ENCODE data around the gene SLC10A4. TPM values are rescaled to one million over a fixed set of nuclear protein-coding genes. Genes with fewer than 3 reads are reported as not detected.
A peak's percentile ranks its signal among the peaks of the same experiment; 100 is the strongest.

The SLC10A4 gene
- total RNA-seq, 2 experiments from 2014 or later = not detected

DNA sequence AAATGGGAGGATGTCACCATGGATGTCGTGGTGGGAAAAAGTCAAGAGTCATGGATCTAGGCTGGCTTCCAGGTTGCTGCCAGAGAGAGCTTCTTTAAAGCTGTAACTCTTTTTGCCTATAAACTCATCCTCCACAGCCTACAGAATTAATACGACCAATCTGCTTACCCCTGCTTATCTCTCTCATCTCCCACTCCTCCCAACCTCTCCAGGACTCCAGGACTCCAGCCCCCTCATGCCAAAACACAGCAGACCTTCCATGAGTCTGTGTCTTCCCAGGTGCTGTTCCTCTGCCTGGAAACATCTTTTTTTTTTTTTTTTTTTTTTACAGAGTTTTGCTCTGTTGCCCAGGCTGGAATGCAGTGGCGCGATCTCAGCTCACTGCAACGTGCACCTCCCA, 15.3 kb upstream of the SLC10A4 start:
- Mint-ChIP-seq H3K27ac (no peak overlapping the region), H3K4me3 (no peak overlapping the region), H3K4me1 (no peaks in the 10 kb centered on the region), H3K9me3 (no peaks in the 10 kb centered on the region), H3K36me3 (ENCODE audit: low read depth) (no peaks in the 10 kb centered on the region), H3K27me3 (peaks cover 11% of the 10 kb centered on the region)
- DNase-seq = no peak
- POLR2A ChIA-PET = no interaction called here
- CTCF ChIA-PET = interaction anchor here (1.7 kb wide), 1 partner anchor 12 kb away, joined by 8 read pairs; no protein-coding TSS in a partner anchor

GRCh38 chr4:48470137-48470536, 13.0 kb upstream of the SLC10A4 start:
- Mint-ChIP-seq H3K9me3 (no peaks in the 10 kb centered on the region), H3K36me3 (ENCODE audit: low read depth) (no peaks in the 10 kb centered on the region), H3K4me3 (no peak overlapping the region), H3K27ac (no peak overlapping the region), H3K4me1 (no peaks in the 10 kb centered on the region), H3K27me3 (peaks cover 11% of the 10 kb centered on the region)
- POLR2A ChIA-PET = no interaction called here
- DNase-seq = no peak
- CTCF ChIA-PET = interaction anchor here (1.8 kb wide), 1 partner anchor 15 kb away, joined by 4 read pairs; no protein-coding TSS in a partner anchor

DNA sequence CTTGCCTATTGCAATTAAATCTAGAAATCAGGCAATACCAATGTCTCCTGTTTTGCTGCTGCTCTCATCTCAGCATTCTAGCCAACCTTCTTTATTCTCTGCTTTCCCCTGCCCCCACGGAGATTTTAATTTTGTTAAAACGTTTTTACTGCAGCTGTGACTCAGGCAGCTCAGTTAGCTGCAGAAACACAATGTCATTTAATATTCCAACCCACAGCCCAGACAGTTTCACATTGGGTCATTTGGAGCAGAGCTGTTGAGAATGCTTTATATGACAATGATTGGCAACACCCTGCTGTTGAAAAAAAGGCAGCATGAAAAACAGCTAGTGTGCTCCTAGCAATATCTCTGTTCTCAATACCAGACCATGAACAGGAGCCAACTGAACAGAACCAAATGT, 12.6 kb upstream of the SLC10A4 start:
- no peaks in the 10 kb centered on the region for H3K9me3 Mint-ChIP-seq
- ChIA-PET CTCF (interaction anchor here (1.8 kb wide), 1 partner anchor 14 kb away, joined by 4 read pairs; no protein-coding TSS in a partner anchor), POLR2A (no interaction called here)
- H3K4me3 Mint-ChIP-seq = no peak overlapping the region
- H3K36me3 Mint-ChIP-seq (ENCODE audit: low read depth) = no peaks in the 10 kb centered on the region
- H3K4me1 Mint-ChIP-seq = no peaks in the 10 kb centered on the region
- no peak for DNase-seq
- no peak overlapping the region for H3K27ac Mint-ChIP-seq
- H3K27me3 Mint-ChIP-seq = peaks cover 13% of the 10 kb centered on the region

DNA sequence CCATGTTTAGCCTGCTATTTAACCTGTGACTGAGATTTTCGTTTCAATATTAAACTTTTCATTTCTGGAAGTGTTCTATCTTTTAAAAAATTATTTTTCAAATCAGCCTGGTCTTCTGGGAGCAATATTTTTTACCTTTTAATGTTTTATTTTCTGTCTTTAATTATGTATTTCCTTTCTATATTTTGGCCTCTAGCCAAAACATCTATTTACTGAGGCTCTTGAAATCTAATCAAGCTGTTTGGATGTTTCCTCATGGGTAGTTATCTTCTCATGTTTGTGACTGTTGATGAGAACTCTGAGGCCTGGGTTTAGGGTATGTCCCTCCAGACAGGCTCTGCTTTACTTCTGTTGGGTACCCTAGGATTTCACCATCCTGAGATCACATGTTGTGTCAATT, 10.3 kb upstream of the SLC10A4 start:
- ChIA-PET POLR2A (no interaction called here), CTCF (no interaction called here)
- H3K36me3 Mint-ChIP-seq (ENCODE audit: low read depth) = no peaks in the 10 kb centered on the region

DNA sequence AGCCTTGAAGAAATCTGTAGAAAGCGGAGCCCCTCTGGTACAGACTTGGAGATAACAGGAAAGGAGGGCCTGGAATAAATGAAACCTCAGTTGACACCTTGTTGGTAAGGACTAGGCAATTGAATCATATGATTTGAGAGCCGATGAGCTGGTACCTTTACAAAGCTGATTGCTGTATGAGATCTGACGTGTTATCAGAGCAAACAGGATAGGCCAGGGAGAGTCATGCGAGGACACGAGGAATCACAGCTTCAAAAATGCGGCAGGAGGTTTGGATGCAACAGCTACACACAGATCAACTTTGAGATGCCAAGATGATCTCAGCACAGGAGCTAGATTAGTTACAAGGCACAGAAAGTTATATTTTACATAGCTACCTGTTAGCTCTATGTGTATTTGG, 7.4 kb upstream of the SLC10A4 start:
- no peak for DNase-seq
- ChIA-PET CTCF (interaction anchor here (0.6 to 1.8 kb wide), 3 partner anchors 9 to 469 kb away, joined by 3 to 5 read pairs (median 5); no protein-coding TSS in a partner anchor), POLR2A (no interaction called here)
- Mint-ChIP-seq H3K27me3 (peaks cover 8% of the 10 kb centered on the region), H3K27ac (no peak overlapping the region), H3K4me1 (no peaks in the 10 kb centered on the region), H3K9me3 (no peaks in the 10 kb centered on the region), H3K36me3 (ENCODE audit: low read depth) (no peaks in the 10 kb centered on the region), H3K4me3 (no peak overlapping the region)

More for the DNA sequence above, 10.3 kb upstream of the SLC10A4 start:
- Mint-ChIP-seq H3K9me3 (no peaks in the 10 kb centered on the region), H3K27ac (no peak overlapping the region), H3K4me1 (no peaks in the 10 kb centered on the region), H3K27me3 (peaks cover 13% of the 10 kb centered on the region), H3K4me3 (no peak overlapping the region)
- no peak for DNase-seq

GRCh38 chr4:48478273-48478672, 4.9 kb upstream of the SLC10A4 start:
- ChIA-PET POLR2A (no interaction called here), CTCF (no interaction called here)
- Mint-ChIP-seq H3K36me3 (ENCODE audit: low read depth) (no peaks in the 10 kb centered on the region), H3K9me3 (no peaks in the 10 kb centered on the region), H3K4me3 (no peak overlapping the region), H3K4me1 (peaks cover 3% of the 10 kb centered on the region), H3K27ac (no peak overlapping the region), H3K27me3 (peaks cover 31% of the 10 kb centered on the region)
- no peak for DNase-seq

DNA sequence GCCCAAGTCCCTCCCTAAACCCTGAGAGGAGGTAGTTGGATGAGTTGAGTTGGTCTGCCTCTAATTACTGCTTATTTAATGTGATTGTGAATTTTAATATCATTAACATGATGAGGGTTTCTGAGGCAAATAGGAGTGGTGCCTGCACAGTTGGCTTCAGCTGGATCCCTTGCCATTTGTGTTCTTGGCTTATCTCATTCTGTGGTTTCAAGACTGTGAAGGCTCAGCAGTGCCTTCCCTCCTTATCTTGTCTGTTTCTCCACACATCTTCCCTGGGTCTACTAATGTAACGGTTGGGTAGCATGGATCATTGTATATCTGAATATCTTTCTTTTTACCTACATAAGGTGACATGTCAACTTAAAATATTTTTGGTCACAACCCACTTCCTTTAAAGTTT, 1.6 kb upstream of the SLC10A4 start:
- H3K27ac Mint-ChIP-seq = no peak overlapping the region
- H3K27me3 Mint-ChIP-seq = peaks cover 52% of the 10 kb centered on the region
- ChIA-PET CTCF (no interaction called here), POLR2A (no interaction called here)
- H3K36me3 Mint-ChIP-seq (ENCODE audit: low read depth) = no peaks in the 10 kb centered on the region
- peaks cover 11% of the 10 kb centered on the region for H3K4me1 Mint-ChIP-seq
- no peak overlapping the region for H3K4me3 Mint-ChIP-seq
- no peaks in the 10 kb centered on the region for H3K9me3 Mint-ChIP-seq
- no peak for DNase-seq

DNA sequence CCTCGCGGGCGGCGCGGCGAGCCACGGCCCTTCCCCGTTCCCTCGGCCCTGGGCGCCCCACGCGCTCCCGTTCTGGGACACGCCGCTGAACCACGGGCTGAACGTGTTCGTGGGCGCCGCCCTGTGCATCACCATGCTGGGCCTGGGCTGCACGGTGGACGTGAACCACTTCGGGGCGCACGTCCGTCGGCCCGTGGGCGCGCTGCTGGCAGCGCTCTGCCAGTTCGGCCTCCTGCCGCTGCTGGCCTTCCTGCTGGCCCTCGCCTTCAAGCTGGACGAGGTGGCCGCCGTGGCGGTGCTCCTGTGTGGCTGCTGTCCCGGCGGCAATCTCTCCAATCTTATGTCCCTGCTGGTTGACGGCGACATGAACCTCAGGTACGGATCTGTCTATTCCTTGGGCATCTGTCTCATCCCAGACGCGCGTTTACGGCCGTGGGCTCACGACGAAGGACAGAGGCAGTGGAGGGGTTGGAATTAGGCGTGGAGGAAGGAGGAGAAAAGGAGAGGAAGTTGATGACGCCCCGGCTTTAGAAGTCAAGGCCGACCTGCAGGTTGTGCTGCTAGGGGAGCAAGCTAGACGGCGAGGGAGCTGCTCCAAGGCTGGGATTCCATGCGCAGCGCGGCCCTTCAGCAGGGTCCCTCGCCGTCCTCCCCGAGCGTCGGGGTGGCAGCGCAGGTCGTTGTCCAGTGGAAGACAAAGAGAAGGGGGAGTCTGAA, 792 bp downstream of the SLC10A4 start:
- ChIA-PET CTCF (interaction anchor here (0.8 to 2.0 kb wide), 4 partner anchors 12 to 126 kb away, joined by 3 to 5 read pairs (median 4); no protein-coding TSS in a partner anchor), POLR2A (no interaction called here)
- H3K4me3 Mint-ChIP-seq = peak overlapping the region; percentile 31
- H3K9me3 Mint-ChIP-seq = no peaks in the 10 kb centered on the region
- H3K4me1 Mint-ChIP-seq = peaks cover 11% of the 10 kb centered on the region
- no peak overlapping the region for H3K27ac Mint-ChIP-seq
- no peaks in the 10 kb centered on the region for H3K36me3 Mint-ChIP-seq (ENCODE audit: low read depth)
- peaks cover 71% of the 10 kb centered on the region for H3K27me3 Mint-ChIP-seq
- no peak for DNase-seq

GRCh38 chr4:48484494-48485168, 1.5 kb downstream of the SLC10A4 start:
- no peak for DNase-seq
- Mint-ChIP-seq H3K9me3 (no peaks in the 10 kb centered on the region), H3K36me3 (ENCODE audit: low read depth) (no peaks in the 10 kb centered on the region), H3K27ac (no peak overlapping the region), H3K4me1 (peaks cover 12% of the 10 kb centered on the region), H3K27me3 (peaks cover 76% of the 10 kb centered on the region), H3K4me3 (peak overlapping the region; percentile 31)
- CTCF ChIA-PET = interaction anchor here (0.6 to 2.0 kb wide), 5 partner anchors 13 to 127 kb away, joined by 3 to 7 read pairs (median 4); no protein-coding TSS in a partner anchor
- POLR2A ChIA-PET = no interaction called here

DNA sequence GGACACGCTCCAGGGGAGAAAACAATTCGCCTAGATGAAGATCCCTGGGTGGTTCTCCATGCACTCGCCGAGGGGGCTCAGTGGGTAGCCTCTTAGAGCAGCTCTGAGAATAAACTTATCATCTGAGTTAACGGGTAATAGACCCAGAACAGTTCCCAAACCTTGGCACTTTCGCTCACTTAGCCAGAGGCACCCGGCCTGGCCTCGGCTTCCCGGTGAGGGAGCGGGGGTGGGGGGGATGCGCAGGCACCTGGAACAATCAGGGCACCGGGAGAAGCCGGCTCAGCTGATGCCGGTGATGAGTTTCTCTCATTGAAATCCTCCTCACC, 6.5 kb downstream of the SLC10A4 start:
- Mint-ChIP-seq H3K27me3 (peaks cover 62% of the 10 kb centered on the region), H3K4me1 (peaks cover 1% of the 10 kb centered on the region), H3K27ac (no peak overlapping the region), H3K9me3 (no peaks in the 10 kb centered on the region), H3K4me3 (no peak overlapping the region), H3K36me3 (ENCODE audit: low read depth) (no peaks in the 10 kb centered on the region)
- CTCF ChIA-PET = no interaction called here
- DNase-seq = no peak
- POLR2A ChIA-PET = no interaction called here

DNA sequence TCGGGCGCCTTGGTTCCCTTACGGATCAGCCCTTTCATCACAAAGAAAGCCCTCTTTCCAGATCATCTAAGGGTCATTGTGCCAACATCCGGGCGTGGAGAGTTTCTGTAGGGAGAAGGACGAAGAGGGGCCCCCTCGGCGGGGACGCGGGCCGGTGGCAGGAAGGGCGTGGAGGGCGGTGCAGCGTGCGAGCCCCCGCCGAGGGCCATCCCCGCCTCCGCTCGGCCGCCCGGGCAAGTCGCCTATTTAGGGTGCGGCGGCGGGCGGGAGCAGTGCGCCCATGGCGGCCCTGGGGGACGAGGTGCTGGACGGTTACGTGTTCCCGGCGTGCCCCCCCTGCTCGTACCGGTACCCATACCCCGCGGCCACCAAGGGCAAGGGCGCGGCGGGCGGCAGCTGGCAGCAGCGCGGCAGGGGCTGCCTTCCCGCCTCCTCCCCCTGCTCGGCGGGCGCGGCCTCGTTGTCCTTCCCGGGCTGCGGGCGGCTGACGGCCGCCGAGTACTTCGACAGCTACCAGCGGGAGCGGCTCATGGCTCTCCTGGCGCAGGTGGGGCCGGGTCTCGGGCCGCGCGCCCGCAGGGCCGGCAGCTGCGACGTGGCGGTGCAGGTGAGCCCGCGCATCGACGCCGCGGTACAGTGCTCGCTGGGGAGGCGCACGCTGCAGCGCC, 7.0 kb downstream of the SLC10A4 start, which contains the start of gene ZAR1:
Gene ZAR1 (plus strand): TSS at position 241 of the 668 bp plus-strand sequence. CDS start 40 bp downstream, at position 281.
- ChIA-PET POLR2A (no interaction called here), CTCF (no interaction called here)
- Mint-ChIP-seq H3K4me1 (peaks cover 1% of the 10 kb centered on the region), H3K4me3 (no peak within 1 kb of the TSS), H3K36me3 (ENCODE audit: low read depth) (no peaks in the 10 kb centered on the region), H3K27ac (no peak within 1 kb of the TSS), H3K9me3 (no peaks in the 10 kb centered on the region), H3K27me3 (peaks cover 57% of the 10 kb centered on the region)
- no peak for DNase-seq

- ChIA-PET CTCF (no interaction called here), POLR2A (no interaction called here)
- Mint-ChIP-seq H3K4me1 (peaks cover 1% of the 10 kb centered on the region), H3K4me3 (no peak overlapping the region), H3K36me3 (ENCODE audit: low read depth) (peaks cover 4% of the 10 kb centered on the region), H3K27me3 (peaks cover 51% of the 10 kb centered on the region), H3K9me3 (no peaks in the 10 kb centered on the region), H3K27ac (no peak overlapping the region)
- DNase-seq = no peak
Measured at GRCh38 chr4:48490680-48491513, 7.8 kb downstream of the SLC10A4 start.

Measured in activated CD4-positive, alpha-beta T cell treated with anti-CD3 and anti-CD28 coated beads, Interleukin-2, amount 10 ng/mL, durations not matched to agents 7 days and 5 days (primary cell).